IPS-18c (cell line): ENCODE data around the gene GTF2B.
"Not testable (repeated sequence)": the region's sequence is repeated elsewhere in the genome, so short reads cannot be mapped to it uniquely, and the experiment has no call there.

Experiments
- H3K4me3 ChIP-seq: 2 replicates; pipeline ENCODE4 v1.7.0; 2013; ENCODE audit warnings: low read depth, mild to moderate bottlenecking, low read length, moderate library complexity; ENCODE audit not compliant: insufficient read depth
- H3K9me3 ChIP-seq: one replicate; pipeline ENCODE4 v1.6.1; 2013; ENCODE audit warnings: mild to moderate bottlenecking, low read length, moderate library complexity; ENCODE audit not compliant: control insufficient read depth, insufficient read depth

The GTF2B gene

GRCh38 chr1:88891951-88892340 lies 579 bp upstream of the GTF2B start:
- H3K9me3 ChIP-seq, result no peaks in the 10 kb centered on the region
- peak overlapping the region; percentile 80; the same call in 1 of the 2 replicates for H3K4me3 ChIP-seq

GRCh38 chr1:88890791-88891317 lies 513 bp downstream of the GTF2B start:
- Histone ChIP-seq H3K9me3 (no peaks in the 10 kb centered on the region), H3K4me3 (peak overlapping the region; percentile 80)

- Histone ChIP-seq H3K4me3 (peak overlapping the region; percentile 37; the same call in 1 of the 2 replicates), H3K9me3 (no peaks in the 10 kb centered on the region)
These were observed 1.2 kb downstream of the GTF2B start for GRCh38 chr1:88890131-88890530.

GRCh38 chr1:88888750-88889149 lies 2.6 kb downstream of the GTF2B start:
- no peaks in the 10 kb centered on the region for H3K9me3 ChIP-seq
- H3K4me3 ChIP-seq, result no peak overlapping the region

GRCh38 chr1:88885933-88886332 lies 5.4 kb downstream of the GTF2B start:
- no peak overlapping the region for H3K4me3 ChIP-seq
- no peaks in the 10 kb centered on the region for H3K9me3 ChIP-seq

GRCh38 chr1:88883156-88883555 lies 8.2 kb downstream of the GTF2B start:
- H3K9me3 ChIP-seq, result no peaks in the 10 kb centered on the region
- H3K4me3 ChIP-seq, result no peak overlapping the region

GRCh38 chr1:88880717-88881116 lies 10.7 kb downstream of the GTF2B start:
- H3K9me3 ChIP-seq, H3K4me3 ChIP-seq: not testable (repeated sequence)

GRCh38 chr1:88878731-88879130 lies 12.6 kb downstream of the GTF2B start:
- Histone ChIP-seq H3K9me3 (no peaks in the 10 kb centered on the region), H3K4me3 (no peak overlapping the region)

GRCh38 chr1:88877911-88878310 lies 13.5 kb downstream of the GTF2B start:
- H3K9me3 ChIP-seq, result no peaks in the 10 kb centered on the region

GRCh38 chr1:88877382-88877825 lies 14.0 kb downstream of the GTF2B start:
- Histone ChIP-seq H3K9me3 (no peaks in the 10 kb centered on the region), H3K4me3 (no peak overlapping the region)

More at GRCh38 chr1:88877911-88878310, 13.5 kb downstream of the GTF2B start:
- no peak overlapping the region for H3K4me3 ChIP-seq

- H3K4me3 ChIP-seq, result no peak overlapping the region
- H3K9me3 ChIP-seq, result no peaks in the 10 kb centered on the region
These were observed 14.6 kb downstream of the GTF2B start for GRCh38 chr1:88876573-88877365.

GRCh38 chr1:88875595-88875994 lies 15.8 kb downstream of the GTF2B start:
- no peaks in the 10 kb centered on the region for H3K9me3 ChIP-seq
- H3K4me3 ChIP-seq, result no peak overlapping the region

- H3K9me3 ChIP-seq, result no peaks in the 10 kb centered on the region
- no peak overlapping the region for H3K4me3 ChIP-seq
These were observed 17.5 kb downstream of the GTF2B start for GRCh38 chr1:88873737-88874349.

- H3K9me3 ChIP-seq, H3K4me3 ChIP-seq: not testable (repeated sequence)
These were observed 21.7 kb downstream of the GTF2B start for GRCh38 chr1:88869644-88870043.

GRCh38 chr1:88867743-88868521 lies 23.4 kb downstream of the GTF2B start:
- H3K4me3 ChIP-seq, result no peak overlapping the region
- H3K9me3 ChIP-seq, result no peaks in the 10 kb centered on the region

- Histone ChIP-seq H3K4me3 (no peak overlapping the region), H3K9me3 (no peaks in the 10 kb centered on the region)
These were observed 39.9 kb downstream of the GTF2B start for GRCh38 chr1:88851303-88852063.

GRCh38 chr1:88847643-88848042 lies 43.7 kb downstream of the GTF2B start:
- no peaks in the 10 kb centered on the region for H3K9me3 ChIP-seq

More at GRCh38 chr1:88847643-88848042, 43.7 kb downstream of the GTF2B start:
- no peak overlapping the region for H3K4me3 ChIP-seq
